Effector CD4-positive, alpha-beta T cell (primary cell): Measurements from ENCODE around the gene CDH1.
"Not testable (repeated sequence)": the region's sequence is repeated elsewhere in the genome, so short reads cannot be mapped to it uniquely, and the experiment has no call there.

ENCODE experiments used
- DNase-seq: peaks from one replicate; pipeline ENCODE4 v3.0.0-alpha.2; 2020

The CDH1 gene

GRCh38 chr16:68762996-68763756 lies 26.1 kb downstream of the CDH1 start:
- no peak for DNase-seq

- no peak for DNase-seq
Observed at GRCh38 chr16:68764862-68765261, 27.8 kb downstream of the CDH1 start.

GRCh38 chr16:68767581-68767980 lies 30.5 kb downstream of the CDH1 start:
- DNase-seq: no peak

GRCh38 chr16:68768175-68768574 lies 31.1 kb downstream of the CDH1 start:
- no peak for DNase-seq

- no peak for DNase-seq
Observed at GRCh38 chr16:68768771-68769170, 31.7 kb downstream of the CDH1 start.

GRCh38 chr16:68770671-68771070 lies 33.6 kb downstream of the CDH1 start:
- DNase-seq: no peak

GRCh38 chr16:68772030-68772681 lies 35.1 kb downstream of the CDH1 start:
- no peak for DNase-seq

- DNase-seq: no peak
Observed at GRCh38 chr16:68772871-68773270, 35.8 kb downstream of the CDH1 start.

GRCh38 chr16:68774982-68775634 lies 38.0 kb downstream of the CDH1 start:
- DNase-seq: no peak

GRCh38 chr16:68776821-68777485 lies 39.9 kb downstream of the CDH1 start:
- no peak for DNase-seq

- DNase-seq: no peak
Observed at GRCh38 chr16:68778551-68779231, 41.6 kb downstream of the CDH1 start.

GRCh38 chr16:68779891-68780290 lies 42.8 kb downstream of the CDH1 start:
- no peak for DNase-seq

- no peak for DNase-seq
Observed at GRCh38 chr16:68781784-68782183, 44.7 kb downstream of the CDH1 start.

GRCh38 chr16:68782198-68783174 lies 45.4 kb downstream of the CDH1 start:
- no peak for DNase-seq

GRCh38 chr16:68784226-68784625 lies 47.1 kb downstream of the CDH1 start:
- DNase-seq: no peak

GRCh38 chr16:68784721-68785120 lies 47.6 kb downstream of the CDH1 start:
- DNase-seq: no peak

- no peak for DNase-seq
Observed at GRCh38 chr16:68785715-68786114, 48.6 kb downstream of the CDH1 start.

GRCh38 chr16:68786685-68787418 lies 49.8 kb downstream of the CDH1 start:
- DNase-seq: no peak

GRCh38 chr16:68787419-68787807 lies 50.3 kb downstream of the CDH1 start:
- DNase-seq: not testable (repeated sequence)

- DNase-seq: no peak
Observed at GRCh38 chr16:68790130-68790761, 53.2 kb downstream of the CDH1 start.
